Ectodermal cell (in vitro differentiated cells): ENCODE measurements around the gene NKD1.

Experiments
- H3K27ac ChIP-seq: 2 replicates; pipeline ENCODE4 v1.7.0; 2013; ENCODE audit warnings: mild to moderate bottlenecking, low read depth, low read length; ENCODE audit not compliant: insufficient read depth, poor library complexity, severe bottlenecking
- H3K27me3 ChIP-seq: 2 replicates; pipeline ENCODE4 v1.7.0; 2013; ENCODE audit warnings: mild to moderate bottlenecking, low read length; ENCODE audit not compliant: insufficient read depth, control insufficient read depth, poor library complexity, severe bottlenecking
- H3K36me3 ChIP-seq: one replicate; pipeline ENCODE4 v1.7.0; 2013; ENCODE audit warnings: low read length; ENCODE audit not compliant: control insufficient read depth, insufficient read depth
- H3K4me1 ChIP-seq: one replicate; pipeline ENCODE4 v1.7.0; 2013; ENCODE audit warnings: low read length; ENCODE audit not compliant: control insufficient read depth, insufficient read depth
- H3K4me3 ChIP-seq: 2 replicates; pipeline ENCODE4 v1.7.0; 2013; ENCODE audit warnings: low read depth, low read length, control low read depth; ENCODE audit not compliant: insufficient read depth
- H3K9me3 ChIP-seq: 2 replicates; pipeline ENCODE4 v1.7.0; 2013; ENCODE audit warnings: mild to moderate bottlenecking, low read length, moderate library complexity; ENCODE audit not compliant: control insufficient read depth
- WGBS, 2 experiments: methylation state at CpG; one replicate each; pipeline ENCODE4 v1.1.7; 2013; ENCODE audit warnings: missing lambda C conversion rate in 2 of 2; 5-methylcytosine and 5-hydroxymethylcytosine counted together

Gene NKD1

GRCh38 chr16:50681021-50681885 is 133.1 kb downstream of the NKD1 start, which contains the start of gene SNX20:
Gene SNX20, minus strand, starts transcription at chr16:50681312. Its CDS starts 3,786 bp downstream, at chr16:50677526.
- Histone ChIP-seq H3K27me3 (no peaks in the 10 kb centered on the region), H3K9me3 (no peaks in the 10 kb centered on the region), H3K36me3 (no peaks in the 10 kb centered on the region), H3K4me3 (no peak within 1 kb of the TSS), H3K27ac (no peak within 1 kb of the TSS), H3K4me1 (no peaks in the 10 kb centered on the region)
- 93 to 94% methylated on average over 16 of the region's 16 CpGs for WGBS, 2 experiments

DNA sequence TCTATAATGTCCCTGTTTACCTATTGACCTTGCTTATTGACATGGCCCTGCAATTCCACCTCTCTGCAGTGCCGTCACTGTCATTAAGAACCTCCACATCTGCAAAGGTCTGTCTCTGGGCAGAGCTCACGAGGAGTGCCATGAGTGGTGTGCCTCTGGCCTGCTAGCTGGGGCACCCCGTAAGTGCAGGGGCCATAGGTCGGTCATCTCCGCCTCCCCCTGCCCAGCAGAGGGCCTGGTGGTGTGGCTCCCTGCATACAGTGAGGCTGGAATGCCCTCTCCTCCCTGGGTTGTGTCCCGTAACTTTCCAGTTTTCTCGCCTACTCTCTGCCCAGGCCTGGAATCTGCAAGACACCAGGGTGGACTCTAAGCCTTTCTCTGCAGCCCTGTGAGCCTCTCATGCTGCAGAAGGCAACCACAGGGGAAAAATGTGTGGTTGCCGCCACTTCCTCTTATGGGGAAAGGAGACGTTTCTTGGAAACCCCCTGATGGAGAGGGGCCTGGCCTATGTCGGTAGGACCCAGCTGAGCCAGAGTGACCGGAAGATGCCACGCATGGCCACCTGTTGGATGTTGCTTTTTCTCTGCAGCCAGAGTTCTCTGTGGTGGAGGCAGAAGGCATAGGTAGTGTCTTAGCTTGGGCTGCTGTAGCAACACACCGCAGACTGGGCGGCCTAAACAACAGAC is 135.6 kb downstream of the NKD1 start:
- H3K9me3 ChIP-seq = no peaks in the 10 kb centered on the region
- H3K27ac ChIP-seq = no peak overlapping the region
- no peaks in the 10 kb centered on the region for H3K27me3 ChIP-seq
- no peaks in the 10 kb centered on the region for H3K4me1 ChIP-seq
- no peaks in the 10 kb centered on the region for H3K36me3 ChIP-seq
- no peak overlapping the region for H3K4me3 ChIP-seq
- WGBS, 2 experiments = 87 to 88% methylated on average over 14 of the region's 14 CpGs

- no peak overlapping the region for H3K4me3 ChIP-seq
- 93% methylated on average over 11 of the region's 11 CpGs for WGBS, 2 experiments
- no peaks in the 10 kb centered on the region for H3K9me3 ChIP-seq
- no peaks in the 10 kb centered on the region for H3K4me1 ChIP-seq
- no peaks in the 10 kb centered on the region for H3K27me3 ChIP-seq
- no peaks in the 10 kb centered on the region for H3K36me3 ChIP-seq
- H3K27ac ChIP-seq = no peak overlapping the region
Observed at GRCh38 chr16:50684823-50685461, 136.7 kb downstream of the NKD1 start.

GRCh38 chr16:50685462-50686063 is 137.4 kb downstream of the NKD1 start:
- Histone ChIP-seq H3K4me1 (no peaks in the 10 kb centered on the region), H3K9me3 (no peaks in the 10 kb centered on the region), H3K4me3 (no peak overlapping the region), H3K36me3 (no peaks in the 10 kb centered on the region), H3K27me3 (no peaks in the 10 kb centered on the region), H3K27ac (no peak overlapping the region)
- WGBS, 2 experiments = 95 to 98% methylated on average over 8 of the region's 8 CpGs

GRCh38 chr16:50688083-50688482 is 139.9 kb downstream of the NKD1 start:
- no peak overlapping the region for H3K4me3 ChIP-seq
- H3K27me3 ChIP-seq = peaks cover 9% of the 10 kb centered on the region
- H3K4me1 ChIP-seq = no peaks in the 10 kb centered on the region
- H3K27ac ChIP-seq = no peak overlapping the region
- H3K9me3 ChIP-seq = no peaks in the 10 kb centered on the region
- 70 to 74% methylated on average over 12 of the region's 12 CpGs for WGBS, 2 experiments
- no peaks in the 10 kb centered on the region for H3K36me3 ChIP-seq

- Histone ChIP-seq H3K9me3 (no peaks in the 10 kb centered on the region), H3K27me3 (peaks cover 17% of the 10 kb centered on the region), H3K27ac (no peak overlapping the region), H3K36me3 (no peaks in the 10 kb centered on the region), H3K4me1 (no peaks in the 10 kb centered on the region), H3K4me3 (no peak overlapping the region)
- 83 to 96% methylated on average over 3 of the region's 3 CpGs for WGBS, 2 experiments
Observed at GRCh38 chr16:50688867-50689266, 140.7 kb downstream of the NKD1 start.

GRCh38 chr16:50690177-50690576 is 142.0 kb downstream of the NKD1 start:
- no peaks in the 10 kb centered on the region for H3K9me3 ChIP-seq
- no peaks in the 10 kb centered on the region for H3K36me3 ChIP-seq
- no peak overlapping the region for H3K27ac ChIP-seq
- H3K4me1 ChIP-seq = no peaks in the 10 kb centered on the region
- WGBS, 2 experiments = 90 to 100% methylated on average over 2 of the region's 2 CpGs
- H3K27me3 ChIP-seq = peaks cover 27% of the 10 kb centered on the region
- no peak overlapping the region for H3K4me3 ChIP-seq

DNA sequence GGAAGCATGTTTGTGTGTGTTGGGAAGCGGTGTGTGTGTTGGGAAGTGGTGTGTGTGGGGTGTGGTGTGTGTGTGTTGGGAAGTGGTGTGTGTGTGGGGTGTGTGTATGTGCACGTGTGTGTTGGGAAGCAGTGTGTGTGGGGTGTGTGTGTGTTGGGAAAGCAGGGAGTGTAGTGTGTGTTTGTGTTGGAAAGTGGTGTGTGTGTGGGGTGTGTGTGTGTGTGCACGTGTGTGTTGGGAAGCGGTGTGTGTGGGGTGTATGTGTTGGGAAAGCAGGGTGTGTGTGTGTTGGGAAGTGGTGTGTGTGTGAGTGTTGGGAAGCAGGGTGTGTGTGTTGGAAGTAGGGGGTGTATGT is 144.4 kb downstream of the NKD1 start:
- Histone ChIP-seq H3K4me1 (peaks cover 3% of the 10 kb centered on the region), H3K27me3 (peaks cover 27% of the 10 kb centered on the region), H3K9me3 (no peaks in the 10 kb centered on the region), H3K4me3 (no peak overlapping the region), H3K36me3 (no peaks in the 10 kb centered on the region), H3K27ac (no peak overlapping the region)
- WGBS, 2 experiments = 92 to 93% methylated on average over 4 of the region's 4 CpGs

DNA sequence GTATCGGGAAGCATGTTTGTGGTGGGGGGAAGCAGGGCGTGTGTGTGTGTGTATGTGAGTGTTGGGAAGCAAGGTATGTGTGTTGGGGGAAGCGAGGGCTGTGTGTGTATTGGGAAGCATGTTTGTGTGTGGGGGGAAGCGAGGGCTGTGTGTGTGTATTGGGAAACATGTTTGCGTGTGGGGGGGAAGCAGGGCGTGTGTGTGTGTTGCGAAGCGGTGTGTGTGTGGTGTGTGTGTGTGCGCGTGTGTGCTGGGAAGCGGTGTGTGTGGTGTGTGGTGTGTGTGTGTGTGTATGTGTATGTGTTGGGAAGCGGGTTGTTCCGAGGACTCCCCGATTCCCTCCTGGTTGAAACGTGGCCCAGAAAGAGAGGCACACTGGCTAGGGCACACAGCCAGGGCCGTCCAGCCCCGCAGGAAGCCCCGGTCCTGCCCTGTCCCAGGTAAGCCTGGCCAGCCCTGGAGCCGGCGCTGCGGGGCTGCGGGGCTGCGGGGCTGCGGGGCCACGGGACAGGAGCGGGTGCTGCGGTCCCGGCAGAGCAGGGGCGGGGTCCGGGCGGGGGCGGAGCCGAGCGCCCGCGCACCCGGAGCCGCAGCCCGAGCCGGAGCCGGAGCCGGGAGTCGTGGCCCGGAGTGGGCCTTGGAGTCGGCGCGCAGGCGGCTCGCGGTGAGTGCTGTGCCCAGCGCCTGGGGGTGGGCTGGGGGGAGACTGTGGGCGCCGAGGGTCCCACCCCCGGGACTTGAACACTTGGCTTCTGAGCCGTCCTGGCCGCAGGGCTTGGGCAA is 145.0 kb downstream of the NKD1 start, which contains the start of gene NOD2:
TSS of gene NOD2 (plus strand) at position 608 of the 783 bp plus-strand sequence. CDS start 5,890 bp downstream, outside the sequence.
- H3K4me1 ChIP-seq = peaks cover 6% of the 10 kb centered on the region
- H3K36me3 ChIP-seq = no peaks in the 10 kb centered on the region
- peak within 1 kb of the TSS; percentile 14 for H3K4me3 ChIP-seq
- H3K27ac ChIP-seq = no peak within 1 kb of the TSS
- no peaks in the 10 kb centered on the region for H3K9me3 ChIP-seq
- peaks cover 27% of the 10 kb centered on the region for H3K27me3 ChIP-seq
- WGBS, 2 experiments = 24% methylated on average over 56 of the region's 56 CpGs
